COLO668 (cell line): ENCODE measurements around the gene IL1R1.

Experiments used
- DNase-seq: peaks from one replicate; lab custom pipeline; 2025; ENCODE audit not compliant: unreplicated experiment; lab: John Stamatoyannopoulos, UW

The IL1R1 gene

GRCh38 chr2:102197389-102198137, 55.0 kb downstream of the IL1R1 start:
- DNase-seq, result no peak

GRCh38 chr2:102200539-102200938, 58.0 kb downstream of the IL1R1 start:
- DNase-seq, result no peak

- no peak for DNase-seq
Measured at GRCh38 chr2:102204638-102205037, 62.1 kb downstream of the IL1R1 start.

GRCh38 chr2:102206666-102207341, 64.3 kb downstream of the IL1R1 start:
- no peak for DNase-seq

GRCh38 chr2:102208774-102209173, 66.2 kb downstream of the IL1R1 start:
- peak; percentile 26 for DNase-seq

- DNase-seq, result no peak
Measured at GRCh38 chr2:102209474-102209873, 66.9 kb downstream of the IL1R1 start.

- no peak for DNase-seq
Measured at GRCh38 chr2:102217032-102217431, 74.5 kb downstream of the IL1R1 start.

GRCh38 chr2:102224824-102225739, 82.5 kb downstream of the IL1R1 start:
- DNase-seq, result no peak

GRCh38 chr2:102226171-102226570, 83.6 kb downstream of the IL1R1 start:
- DNase-seq, result no peak

GRCh38 chr2:102226612-102227391, 84.3 kb downstream of the IL1R1 start:
- peak; percentile 14 for DNase-seq

- no peak for DNase-seq
Measured at GRCh38 chr2:102229141-102229769, 86.7 kb downstream of the IL1R1 start.
